Parathyroid adenoma (tissue), 2 donors: Measurements from ENCODE around the gene HLX.

Source experiments
- H2AFZ ChIP-seq: fragments of 300-600 bp; sonication (generic); one replicate; pipeline ENCODE4 v1.7.0; 2017; ENCODE audit warnings: antibody characterized with exemption, mild to moderate bottlenecking
- H3K27ac ChIP-seq: fragments of 300-600 bp; sonication (generic); one replicate; pipeline ENCODE4 v1.7.0; 2017
- H3K27me3 ChIP-seq: fragments of 300-600 bp; sonication (generic); one replicate; pipeline ENCODE4 v1.7.0; 2017; ENCODE audit warnings: low read length; ENCODE audit not compliant: control insufficient read depth, insufficient read depth
- H3K36me3 ChIP-seq: fragments of 300-600 bp; sonication (generic); one replicate; pipeline ENCODE4 v1.7.0; 2017; ENCODE audit warnings: low read length; ENCODE audit not compliant: control insufficient read depth, insufficient read depth
- H3K4me1 ChIP-seq: fragments of 300-600 bp; sonication (generic); one replicate; pipeline ENCODE4 v1.7.0; 2017; ENCODE audit warnings: control low read depth
- H3K4me2 ChIP-seq: fragments of 300-600 bp; sonication (generic); one replicate; pipeline ENCODE4 v1.7.0; 2017; ENCODE audit warnings: low read length
- H3K4me3 ChIP-seq: fragments of 300-600 bp; sonication (generic); one replicate; pipeline ENCODE4 v1.7.0; 2017; ENCODE audit warnings: low read depth, low read length
- H3K79me2 ChIP-seq: fragments of 300-600 bp; sonication (generic); one replicate; pipeline ENCODE4 v1.7.0; 2017; ENCODE audit warnings: control low read depth
- H3K9ac ChIP-seq: fragments of 300-600 bp; sonication (generic); one replicate; pipeline ENCODE4 v1.7.0; 2017; ENCODE audit warnings: mild to moderate bottlenecking
- H3K9me3 ChIP-seq: fragments of 300-600 bp; sonication (generic); one replicate; pipeline ENCODE4 v1.7.0; 2017; ENCODE audit warnings: low read length; ENCODE audit not compliant: control insufficient read depth
- CTCF ChIP-seq: fragments of 300-600 bp; sonication (generic); IDR thresholded peaks from one replicate; pipeline ENCODE4 v1.7.0; 2017; ENCODE audit warnings: antibody characterized with exemption, mild to moderate bottlenecking
- donor health status: primary hyperparathyroidism.

HLX gene

GRCh38 chr1:220900842-220901241, 21.6 kb downstream of the HLX start:
- no peaks in the 10 kb centered on the region for H3K79me2 ChIP-seq
- H3K4me2 ChIP-seq = no peak overlapping the region
- no peaks in the 10 kb centered on the region for H3K36me3 ChIP-seq
- H3K9me3 ChIP-seq = no peaks in the 10 kb centered on the region
- no peak overlapping the region for H3K4me3 ChIP-seq
- no peak overlapping the region for H3K27ac ChIP-seq
- H3K9ac ChIP-seq = no peak overlapping the region
- H3K4me1 ChIP-seq = no peaks in the 10 kb centered on the region
- H3K27me3 ChIP-seq = no peaks in the 10 kb centered on the region
- no peak overlapping the region for H2AFZ ChIP-seq
- TF ChIP-seq CTCF = no peak

- no peaks in the 10 kb centered on the region for H3K79me2 ChIP-seq
- H2AFZ ChIP-seq = no peak overlapping the region
- no peak for TF ChIP-seq CTCF
Observed at GRCh38 chr1:220901881-220902280, 22.6 kb downstream of the HLX start.

DNA sequence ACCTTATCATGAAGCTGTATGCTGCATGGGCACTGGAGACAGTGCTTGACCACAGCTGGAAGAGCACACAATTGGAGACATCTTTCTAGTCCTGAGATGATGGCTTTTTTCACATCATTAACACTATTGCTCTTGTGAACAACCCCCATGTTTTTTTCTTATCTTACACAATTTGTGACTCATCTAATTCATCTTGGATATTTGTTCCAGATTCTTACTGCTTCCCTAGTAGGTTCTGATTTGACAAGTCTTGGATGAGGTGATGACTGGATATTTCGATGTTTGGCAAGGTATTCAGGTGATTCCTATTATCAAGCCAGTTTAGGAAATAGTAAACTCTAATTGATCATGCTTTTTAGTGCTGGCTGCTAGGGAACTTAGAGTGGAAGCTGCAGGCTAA, 23.7 kb downstream of the HLX start:
- no peaks in the 10 kb centered on the region for H3K27me3 ChIP-seq
- no peak overlapping the region for H3K4me2 ChIP-seq
- no peaks in the 10 kb centered on the region for H3K36me3 ChIP-seq
- no peaks in the 10 kb centered on the region for H3K4me1 ChIP-seq
- no peaks in the 10 kb centered on the region for H3K9me3 ChIP-seq
- no peak for TF ChIP-seq CTCF
- no peak overlapping the region for H2AFZ ChIP-seq
- H3K9ac ChIP-seq = no peak overlapping the region
- no peak overlapping the region for H3K4me3 ChIP-seq
- H3K27ac ChIP-seq = no peak overlapping the region
- H3K79me2 ChIP-seq = no peaks in the 10 kb centered on the region

More at GRCh38 chr1:220901881-220902280, 22.6 kb downstream of the HLX start:
- no peaks in the 10 kb centered on the region for H3K9me3 ChIP-seq
- no peak overlapping the region for H3K9ac ChIP-seq
- no peaks in the 10 kb centered on the region for H3K4me1 ChIP-seq
- H3K4me2 ChIP-seq = no peak overlapping the region
- no peaks in the 10 kb centered on the region for H3K36me3 ChIP-seq
- H3K27ac ChIP-seq = no peak overlapping the region
- H3K27me3 ChIP-seq = no peaks in the 10 kb centered on the region
- no peak overlapping the region for H3K4me3 ChIP-seq

DNA sequence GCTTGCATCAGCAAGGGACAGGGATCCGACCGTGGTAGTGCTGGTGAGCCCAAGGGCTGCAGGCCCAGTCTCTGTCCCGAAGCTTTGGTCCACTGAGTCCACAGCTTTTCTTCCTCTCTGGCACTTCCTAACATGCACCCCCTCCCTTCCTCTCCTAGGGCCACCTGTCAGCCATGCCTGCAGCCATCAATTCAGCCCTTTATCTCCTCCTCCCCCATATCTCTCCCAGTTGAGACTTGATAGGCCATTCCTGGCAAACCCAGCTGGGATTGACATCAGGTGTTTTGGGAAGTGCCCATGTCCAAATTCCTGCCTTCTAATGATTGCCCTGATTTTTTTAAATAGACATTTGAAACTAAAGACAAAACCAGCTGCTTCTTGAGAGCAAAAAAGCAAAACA, 25.6 kb downstream of the HLX start:
- no peaks in the 10 kb centered on the region for H3K27me3 ChIP-seq
- no peak overlapping the region for H3K27ac ChIP-seq
- no peaks in the 10 kb centered on the region for H3K36me3 ChIP-seq
- H3K9me3 ChIP-seq = no peaks in the 10 kb centered on the region
- H3K4me2 ChIP-seq = no peak overlapping the region
- TF ChIP-seq CTCF = no peak
- no peak overlapping the region for H3K9ac ChIP-seq
- H2AFZ ChIP-seq = no peak overlapping the region
- no peak overlapping the region for H3K4me3 ChIP-seq
- no peaks in the 10 kb centered on the region for H3K4me1 ChIP-seq
- no peaks in the 10 kb centered on the region for H3K79me2 ChIP-seq

GRCh38 chr1:220905650-220906560, 26.7 kb downstream of the HLX start:
- no peaks in the 10 kb centered on the region for H3K27me3 ChIP-seq
- no peaks in the 10 kb centered on the region for H3K9me3 ChIP-seq
- no peak for TF ChIP-seq CTCF
- no peaks in the 10 kb centered on the region for H3K4me1 ChIP-seq
- H3K79me2 ChIP-seq = no peaks in the 10 kb centered on the region
- no peak overlapping the region for H2AFZ ChIP-seq
- H3K4me3 ChIP-seq = no peak overlapping the region
- H3K9ac ChIP-seq = no peak overlapping the region
- no peaks in the 10 kb centered on the region for H3K36me3 ChIP-seq
- no peak overlapping the region for H3K4me2 ChIP-seq
- H3K27ac ChIP-seq = no peak overlapping the region
